ENCODE data around the gene APEH.
"Not testable (repeated sequence)": the region's sequence is repeated elsewhere in the genome, so short reads cannot be mapped to it uniquely, and the experiment has no call there.

Gene APEH

DNA sequence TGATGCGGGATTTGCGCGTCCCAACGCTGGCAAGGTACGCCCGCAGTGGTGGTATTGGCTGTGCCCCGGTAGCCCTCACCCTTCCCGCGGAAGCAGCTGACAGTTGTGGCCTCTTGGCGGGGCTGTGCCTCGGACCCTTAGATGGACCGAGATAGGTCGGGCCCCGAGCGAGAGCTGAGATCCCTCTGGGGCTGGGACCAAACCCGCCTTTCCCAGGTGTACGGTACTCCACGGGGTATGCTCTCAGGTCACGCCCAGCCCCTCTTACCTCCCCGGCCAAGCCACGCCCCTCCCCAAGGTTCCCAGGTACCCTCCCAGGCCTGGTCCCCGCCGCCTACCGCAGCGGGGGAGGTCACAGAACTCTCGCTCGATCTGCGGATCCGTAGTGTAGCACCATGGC, 12.2 kb downstream of the APEH start:
- not testable (repeated sequence) for H3K4me3 ChIP-seq (ENCODE audit: low read length); DNase-seq (ENCODE audit: low read depth, low spot score)

DNA sequence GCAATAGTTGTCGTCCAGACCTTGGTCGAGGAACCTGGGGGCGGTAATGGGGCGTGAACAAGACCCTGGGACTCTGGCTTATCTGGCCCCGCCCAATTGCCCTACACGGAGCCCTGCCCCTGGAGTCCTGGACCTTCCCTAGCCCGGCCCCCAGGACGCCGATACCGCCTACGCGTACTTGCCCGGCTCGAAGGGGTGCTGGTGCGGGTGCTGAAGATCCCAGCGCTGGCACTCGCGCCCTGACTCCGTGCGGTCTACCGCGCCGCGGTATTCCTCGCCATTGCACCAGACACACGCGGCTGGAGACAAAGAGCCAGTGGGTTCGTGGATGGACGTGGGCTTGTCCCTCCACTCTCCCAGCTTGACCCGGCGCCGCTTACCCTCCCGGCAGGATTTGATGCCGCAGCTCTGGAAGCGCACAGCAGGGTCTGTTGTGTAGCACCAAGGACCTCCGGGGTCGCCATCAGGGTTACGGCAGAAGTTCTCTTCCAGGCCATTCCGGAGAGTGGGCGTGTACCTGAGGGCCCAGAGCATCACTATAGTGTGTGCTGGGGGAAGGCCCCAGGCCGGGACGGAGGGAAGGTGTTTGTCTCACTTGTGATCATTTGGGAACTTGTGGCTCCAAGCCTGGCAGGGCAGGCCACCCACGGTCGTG, 12.7 kb downstream of the APEH start:
- not testable (repeated sequence) for H3K4me3 ChIP-seq (ENCODE audit: low read length); DNase-seq (ENCODE audit: low read depth, low spot score)

- not testable (repeated sequence) for H3K4me3 ChIP-seq (ENCODE audit: low read length); DNase-seq (ENCODE audit: low read depth, low spot score)
Observed at GRCh38 chr3:49687424-49687795, 13.3 kb downstream of the APEH start.

DNA sequence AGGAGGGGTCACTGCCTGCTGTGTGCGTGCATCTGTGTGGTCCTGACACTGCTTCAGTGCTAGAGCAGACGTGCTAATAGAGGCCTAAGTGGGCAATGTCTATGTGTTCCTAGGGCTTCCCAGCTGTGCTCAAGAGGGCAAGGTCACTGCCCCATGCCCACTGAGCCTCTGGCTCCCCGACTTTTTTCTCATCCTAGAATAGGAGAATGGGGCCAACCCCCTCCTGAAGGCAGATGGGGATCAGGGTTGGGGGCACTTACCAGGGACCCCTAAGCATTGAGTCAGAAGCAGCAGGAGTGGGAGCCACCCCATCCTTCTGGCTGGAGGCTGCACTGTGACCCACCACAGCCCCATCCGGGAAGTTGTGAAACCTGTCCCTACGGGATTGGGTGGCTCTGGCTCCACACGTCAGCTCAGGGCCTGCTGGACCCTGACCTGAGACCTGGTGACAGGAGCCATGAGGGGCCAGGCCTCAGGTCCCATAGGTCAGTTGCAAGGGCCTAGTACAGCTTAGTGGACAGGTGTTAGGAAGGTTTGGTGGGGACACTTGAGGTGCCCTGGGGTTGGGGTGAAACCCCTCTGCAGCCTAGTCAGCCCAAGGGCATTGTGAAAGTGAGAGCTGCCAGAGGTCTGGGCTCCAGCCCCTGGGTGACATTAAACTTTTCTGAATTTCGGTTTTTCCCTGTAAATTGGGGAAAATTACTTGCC, 14.3 kb downstream of the APEH start:
- not testable (repeated sequence) for DNase-seq (ENCODE audit: low read depth, low spot score)
- peak overlapping the region; percentile 86 for H3K4me3 ChIP-seq (ENCODE audit: low read length)

DNA sequence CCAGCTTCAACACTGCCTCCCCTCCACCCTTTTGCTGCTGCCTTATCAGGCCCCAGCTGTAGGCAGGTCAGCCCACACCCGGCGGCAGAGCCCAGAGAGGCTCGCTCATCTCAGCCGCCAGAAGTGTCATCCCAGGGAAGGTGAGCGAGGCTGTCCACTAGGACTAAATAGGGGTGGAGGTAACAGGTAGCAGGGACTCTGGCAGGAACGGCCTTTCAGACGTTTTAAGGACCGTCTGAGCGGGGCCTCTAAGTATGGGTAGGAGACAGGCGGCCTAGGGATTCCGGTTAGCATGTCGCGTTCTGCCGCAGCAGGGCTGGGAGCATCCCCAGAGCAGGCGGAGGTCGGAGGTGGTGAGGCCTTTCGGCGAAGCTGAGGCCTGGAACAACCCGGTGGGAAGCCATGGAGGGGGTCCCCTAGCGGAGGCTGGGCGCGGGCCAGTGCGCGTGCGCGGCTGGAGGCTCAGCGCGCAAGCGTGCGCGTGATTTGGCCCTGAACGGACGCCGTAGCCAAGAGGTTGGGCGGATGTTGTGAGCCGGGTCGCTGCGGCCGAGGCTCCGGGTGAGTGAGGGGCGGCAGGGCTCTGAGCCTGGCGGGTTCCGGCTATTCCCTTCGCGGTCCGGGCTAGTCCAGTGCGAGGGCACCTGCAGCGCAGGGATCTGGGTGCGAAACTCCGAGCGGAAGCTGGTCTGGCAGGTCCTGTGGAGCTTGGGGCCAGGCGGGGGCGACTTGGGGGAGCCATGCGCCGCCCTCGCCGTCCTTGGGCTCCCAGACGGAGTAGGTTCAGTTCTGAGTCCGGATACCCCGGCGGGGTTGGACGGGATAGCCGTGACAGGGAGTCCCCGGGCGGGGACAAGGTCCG, 15.1 kb downstream of the APEH start, which contains the start of the genes MST1 and RNF123:
TSS of gene MST1 (minus strand) at position 429 of the 862 bp plus-strand sequence. CDS start 783 bp downstream, outside the sequence.
TSS of gene RNF123 (plus strand) at position 512 of the 862 bp plus-strand sequence. CDS start 1,609 bp downstream, outside the sequence.
- peak; percentile 86 for DNase-seq (ENCODE audit: low read depth, low spot score)

GRCh38 chr3:49689908-49690624, 15.9 kb downstream of the APEH start:
- H3K4me3 ChIP-seq (ENCODE audit: low read length) = peak overlapping the region; percentile 86
- DNase-seq (ENCODE audit: low read depth, low spot score) = not testable (repeated sequence)

More for the DNA sequence above, 15.1 kb downstream of the APEH start, which contains the start of the genes MST1 and RNF123:
- H3K4me3 ChIP-seq (ENCODE audit: low read length) = peak within 1 kb of the TSS; percentile 86

DNA sequence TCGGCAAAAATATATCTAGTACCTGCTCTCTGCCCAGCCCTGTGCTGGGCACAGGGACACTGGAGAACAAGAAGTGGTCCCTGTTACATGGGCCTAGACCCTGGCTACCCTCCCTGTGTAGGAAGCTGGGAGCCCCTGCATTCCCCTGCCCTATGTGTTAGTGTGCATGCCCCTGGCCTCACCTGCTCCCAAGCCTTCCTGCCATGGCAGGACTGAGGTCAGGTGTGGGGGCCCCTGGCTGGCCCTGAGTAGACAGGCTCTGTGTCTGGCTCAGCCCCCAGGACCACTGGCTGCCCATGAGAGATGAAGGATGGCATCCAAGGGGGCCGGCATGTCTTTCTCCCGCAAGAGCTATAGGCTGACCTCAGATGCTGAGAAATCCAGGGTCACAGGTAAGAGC, 16.7 kb downstream of the APEH start:
- not testable (repeated sequence) for H3K4me3 ChIP-seq (ENCODE audit: low read length); DNase-seq (ENCODE audit: low read depth, low spot score)

DNA sequence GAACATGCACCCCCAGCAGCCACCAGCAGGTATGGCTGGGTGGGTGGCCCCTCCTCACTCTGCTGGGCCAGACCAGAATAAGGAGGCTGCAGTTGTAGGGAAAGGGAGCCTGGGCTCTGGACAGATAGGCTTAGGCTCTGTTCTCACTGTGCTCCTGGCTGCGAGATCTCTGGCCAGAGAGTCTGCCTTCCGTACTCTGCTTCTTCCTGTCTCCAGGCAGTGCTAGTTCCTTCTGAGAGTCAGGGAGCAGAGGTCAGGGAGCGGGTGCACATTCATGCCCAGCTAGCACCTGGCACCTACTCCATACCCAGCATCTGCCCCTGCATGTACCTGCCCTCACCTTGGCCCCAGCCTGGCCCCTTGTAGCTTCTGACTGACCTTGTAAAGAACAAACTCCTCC, 17.3 kb downstream of the APEH start:
- H3K4me3 ChIP-seq (ENCODE audit: low read length); DNase-seq (ENCODE audit: low read depth, low spot score): not testable (repeated sequence)

DNA sequence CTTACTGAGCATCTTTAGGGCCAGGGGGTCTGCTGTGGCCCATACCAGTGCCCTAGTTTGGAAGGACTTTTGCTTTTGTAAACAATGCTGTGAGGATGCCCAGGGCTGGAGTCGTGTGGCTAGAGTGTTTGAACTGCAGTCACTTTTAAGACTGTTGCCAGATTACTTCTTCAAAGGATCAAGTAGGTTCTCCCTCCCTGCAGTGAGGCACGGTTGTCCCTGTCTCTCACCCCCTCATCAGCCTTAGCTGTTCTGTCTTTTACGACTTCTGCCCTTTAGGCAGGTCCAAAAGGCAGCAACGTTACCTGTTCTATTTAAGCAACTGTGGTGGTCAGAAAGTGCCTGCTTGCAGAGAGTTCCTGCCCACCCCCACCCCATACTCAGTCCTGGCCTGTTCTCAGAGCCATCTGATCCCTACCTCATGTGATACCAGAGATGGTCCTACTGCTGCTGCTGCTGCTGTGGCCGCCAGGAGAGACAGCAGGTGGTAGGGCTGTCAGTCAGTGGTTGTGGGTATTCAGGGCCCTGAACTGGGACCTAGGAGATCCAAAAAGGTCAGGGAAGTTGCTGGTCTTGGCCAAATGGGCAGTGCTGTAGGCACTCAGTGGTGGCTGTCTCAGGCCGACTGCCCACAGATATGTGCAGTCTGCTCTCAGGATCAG, 20.4 kb downstream of the APEH start:
- DNase-seq (ENCODE audit: low read depth, low spot score); H3K4me3 ChIP-seq (ENCODE audit: low read length): not testable (repeated sequence)

- DNase-seq (ENCODE audit: low read depth, low spot score) = not testable (repeated sequence)
Observed at GRCh38 chr3:49695350-49696015, 21.3 kb downstream of the APEH start.

GRCh38 chr3:49699281-49699979, 25.3 kb downstream of the APEH start:
- DNase-seq (ENCODE audit: low read depth, low spot score) = no peak

More at GRCh38 chr3:49695350-49696015, 21.3 kb downstream of the APEH start:
- not testable (repeated sequence) for H3K4me3 ChIP-seq (ENCODE audit: low read length)

DNA sequence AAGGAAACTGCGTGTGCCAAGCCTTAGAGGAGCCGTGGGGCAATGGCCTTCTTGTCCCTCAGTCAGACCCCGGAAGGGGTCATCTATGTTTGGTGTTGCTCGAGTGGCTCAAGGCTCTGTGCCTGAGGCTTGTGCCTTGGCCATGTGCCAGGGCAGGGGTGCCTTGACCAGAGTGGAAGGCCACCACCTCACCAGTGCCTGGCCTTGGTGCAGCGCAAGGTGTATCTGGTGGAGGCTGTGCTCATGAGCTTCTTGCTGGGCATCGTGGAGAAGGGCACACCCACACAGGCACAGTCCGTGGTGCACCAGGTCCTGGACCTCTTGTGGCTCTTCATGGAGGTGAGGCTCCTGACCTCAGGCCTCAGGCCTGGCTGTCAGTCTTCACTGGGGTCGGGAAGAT, 25.9 kb downstream of the APEH start:
- no peak for DNase-seq (ENCODE audit: low read depth, low spot score)
- no peak overlapping the region for H3K4me3 ChIP-seq (ENCODE audit: low read length)

More at GRCh38 chr3:49699281-49699979, 25.3 kb downstream of the APEH start:
- no peak overlapping the region for H3K4me3 ChIP-seq (ENCODE audit: low read length)

DNA sequence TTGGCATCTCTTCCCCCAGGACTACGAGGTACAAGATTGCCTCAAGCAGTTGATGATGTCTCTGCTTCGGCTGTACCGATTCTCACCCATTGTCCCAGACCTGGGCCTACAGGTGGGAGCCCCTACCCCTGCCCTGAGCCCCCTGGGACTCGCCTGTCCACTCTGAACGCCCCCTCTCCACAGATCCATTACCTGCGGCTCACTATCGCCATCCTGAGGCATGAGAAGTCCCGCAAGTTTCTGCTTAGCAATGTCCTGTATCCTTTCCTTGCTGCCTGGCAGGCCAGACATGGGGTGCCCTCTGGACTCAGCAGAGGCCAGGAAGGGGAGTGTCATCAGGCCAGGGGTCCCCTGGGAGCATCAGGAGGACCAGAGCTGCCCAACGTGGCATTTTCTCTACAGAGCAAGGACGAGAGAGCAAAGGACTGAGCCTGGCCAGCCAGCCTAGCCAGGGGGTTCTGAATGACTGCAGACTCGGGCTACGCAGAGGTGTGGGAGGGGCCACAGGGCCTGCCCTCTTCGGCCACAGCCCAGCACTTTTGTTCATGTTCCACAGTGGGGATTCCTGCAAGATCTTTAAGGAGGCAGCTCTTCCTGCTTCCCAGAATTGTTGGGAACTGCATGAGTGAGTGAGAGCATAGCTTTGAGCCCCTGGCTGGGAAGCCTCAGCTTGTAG, 26.4 kb downstream of the APEH start:
- H3K4me3 ChIP-seq (ENCODE audit: low read length) = no peak overlapping the region
- no peak for DNase-seq (ENCODE audit: low read depth, low spot score)

DNA sequence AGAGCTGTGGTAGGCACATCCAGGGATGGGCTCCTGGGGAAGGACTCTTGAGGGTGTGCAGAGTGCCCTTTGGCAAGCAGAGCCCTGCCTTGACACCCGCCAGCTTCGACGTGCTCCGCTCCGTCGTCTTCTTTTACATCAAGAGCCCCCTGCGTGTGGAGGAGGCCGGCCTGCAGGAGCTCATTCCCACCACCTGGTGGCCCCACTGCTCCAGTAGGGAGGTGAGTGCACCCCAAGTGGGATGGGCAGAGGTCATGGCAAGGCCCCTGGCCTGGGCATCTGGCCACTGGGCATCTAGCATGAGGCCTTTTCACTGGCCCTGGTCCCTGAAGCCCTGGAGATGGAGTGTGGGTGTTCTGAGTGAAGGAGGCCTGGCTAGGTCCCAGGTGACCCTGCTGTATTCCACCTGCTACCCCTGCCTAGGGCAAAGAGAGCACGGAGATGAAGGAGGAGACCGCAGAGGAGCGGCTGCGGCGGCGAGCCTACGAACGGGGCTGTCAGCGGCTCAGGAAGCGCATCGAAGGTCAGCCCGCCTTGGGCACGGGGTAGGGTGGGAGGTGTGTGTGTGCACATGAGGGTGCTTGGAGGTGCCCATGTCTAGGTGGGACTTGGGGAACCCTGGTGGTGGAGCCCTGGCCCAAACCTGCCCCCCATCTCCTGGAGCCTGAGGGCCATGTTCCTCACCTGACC, 27.4 kb downstream of the APEH start:
- DNase-seq (ENCODE audit: low read depth, low spot score) = no peak
- no peak overlapping the region for H3K4me3 ChIP-seq (ENCODE audit: low read length)

GRCh38 chr3:49702672-49703071, 28.5 kb downstream of the APEH start:
- H3K4me3 ChIP-seq (ENCODE audit: low read length) = no peak overlapping the region
- DNase-seq (ENCODE audit: low read depth, low spot score) = no peak

- no peak overlapping the region for H3K4me3 ChIP-seq (ENCODE audit: low read length)
- peak; percentile 54 for DNase-seq (ENCODE audit: low read depth, low spot score)
Observed at GRCh38 chr3:49703443-49703927, 29.3 kb downstream of the APEH start.

Data from Jurkat, Clone E6-1 (cell line).